Kidney (tissue), 14 donors: ENCODE results near the gene KLC1. TPM values are rescaled to one million over a fixed set of nuclear protein-coding genes. Genes with fewer than 3 reads are reported as not detected.

Source experiments
- DNase-seq, 5 donors: peaks; one replicate each; pipeline ENCODE4 v3.0.0-alpha.2; 2013 to 2020
- FAIRE-seq: peaks from 2 replicates; lab custom pipeline; 2012; peaks lifted over from hg19 to GRCh38; lab: Jason Lieb, UNC
- H3K27ac ChIP-seq, 2 donors: one replicate each; pipeline ENCODE4 v1.7.0; 2013; ENCODE audit warnings: low read depth in 2 of 2, low read length in 2 of 2, inconsistent platforms in 1 of 2
- H3K27me3 ChIP-seq: one replicate; pipeline ENCODE4 v1.7.1; 2013; ENCODE audit warnings: low read length, inconsistent platforms; ENCODE audit not compliant: control insufficient read depth, insufficient read depth
- H3K36me3 ChIP-seq, 3 donors: one replicate each; pipeline versions ENCODE4 v1.7.0 to v1.7.1; 2013; ENCODE audit warnings: low read length in 3 of 3, control low read depth in 1 of 3, inconsistent platforms in 1 of 3; ENCODE audit not compliant: insufficient read depth in 3 of 3, control insufficient read depth in 2 of 3
- H3K4me1 ChIP-seq, 3 donors: one replicate each; pipeline versions ENCODE4 v1.7.0 to v1.7.1; 2013; ENCODE audit warnings: low read length in 3 of 3, inconsistent platforms in 1 of 3, low read depth in 1 of 3; ENCODE audit not compliant: control insufficient read depth in 2 of 3, insufficient read depth in 2 of 3
- H3K4me3 ChIP-seq, 3 donors: one replicate each; pipeline versions ENCODE4 v1.7.0 to v1.8.1; 2013; ENCODE audit warnings: low read length in 3 of 3, control low read depth in 1 of 3, inconsistent platforms in 1 of 3
- H3K9ac ChIP-seq, 3 donors: one replicate each; pipeline versions ENCODE4 v1.7.0 to v1.7.1; 2013; ENCODE audit warnings: low read length in 3 of 3, control low read depth in 1 of 3, inconsistent platforms in 1 of 3
- H3K9me3 ChIP-seq, 3 donors: one replicate each; pipeline versions ENCODE4 v1.7.0 to v1.7.1; 2013; ENCODE audit warnings: low read length in 3 of 3, control low read depth in 1 of 3, inconsistent platforms in 1 of 3; ENCODE audit not compliant: control insufficient read depth in 2 of 3, insufficient read depth in 1 of 3
- CTCF ChIP-seq: IDR thresholded peaks from 3 replicates; pipeline ENCODE4 v1.5.1; 2012; ENCODE audit warnings: mild to moderate bottlenecking, moderate library complexity, borderline replicate concordance; ENCODE audit not compliant: insufficient read depth; ENCODE audit errors: extremely low read depth
- intact Hi-C: fragments of 100-400 bp; cut with DNase I; formaldehyde crosslinking; loops from one replicate; pipeline ENCODE4 v1.11.1; 2022
- polyA plus RNA-seq: library from polyadenylated mRNA; stranded (reverse); fragments of 350-450 nt; fragmentation: Illumina TruSeq; extraction: RNeasy Lipid Tissue Mini Kit (QIAGEN cat#74804); gene quantifications from one replicate; pipeline ENCODE4 v1.2.3, GENCODE V29; 2014; ENCODE audit warnings: low read depth, low replicate concordance; ENCODE audit not compliant: insufficient read depth
- total RNA-seq: library from RNA; stranded (reverse); fragmentation: NEBNext Ultra II Directional; extraction: Animal tissue kit (Norgen Biotek cat#: 25700); gene quantifications from one replicate; pipeline ENCODE4 v1.2.1, GENCODE V29; 2021
- donor health status: control.
- donor health status: control.
- donor health status: control.
- donor health status: control.
- donor health status: control.
- donor health status: DM: yes; HTN: yes; CAD: no.
- donor health status: Normal renal cell carcinoma (clear cell type).

Gene KLC1
- total and polyA plus RNA-seq, 2 donors from 2014 or later, result 49.8 to 152 TPM

DNA sequence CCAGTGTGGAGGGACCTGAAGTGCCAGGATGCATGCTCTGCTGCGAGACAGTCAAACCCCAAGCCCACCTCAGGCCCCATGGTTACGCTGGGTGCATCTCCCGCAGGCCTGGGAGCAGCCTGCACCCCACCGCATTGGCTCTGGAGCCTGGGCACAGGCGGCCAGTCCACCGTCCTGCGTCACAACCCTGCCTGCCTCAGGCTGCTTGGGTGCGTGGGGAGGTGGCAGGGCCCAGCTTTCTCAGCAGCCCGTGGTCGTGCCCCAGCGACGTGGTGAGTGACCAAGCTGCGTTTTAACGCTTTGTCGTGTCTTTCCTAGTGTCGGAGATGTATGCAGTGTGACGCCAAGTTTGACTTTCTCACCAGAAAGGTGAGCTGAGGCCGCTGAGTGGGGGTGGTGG, 97.5 kb downstream of the KLC1 start:
- FAIRE-seq (no peak), DNase-seq (no peak)
- H3K4me1 ChIP-seq, result peaks cover 0 to 7% (median 0%) of the 10 kb centered on the region in 3 donors
- H3K9ac ChIP-seq, result no peak overlapping the region
- no peak for TF ChIP-seq CTCF
- peaks cover 2 to 22% (median 4%) of the 10 kb centered on the region in 3 donors for H3K36me3 ChIP-seq
- H3K27me3 ChIP-seq, result no peaks in the 10 kb centered on the region
- intact Hi-C loops, result no loop called here
- H3K27ac ChIP-seq, result no peak overlapping the region
- H3K9me3 ChIP-seq, result no peaks in the 10 kb centered on the region
- no peak overlapping the region for H3K4me3 ChIP-seq

DNA sequence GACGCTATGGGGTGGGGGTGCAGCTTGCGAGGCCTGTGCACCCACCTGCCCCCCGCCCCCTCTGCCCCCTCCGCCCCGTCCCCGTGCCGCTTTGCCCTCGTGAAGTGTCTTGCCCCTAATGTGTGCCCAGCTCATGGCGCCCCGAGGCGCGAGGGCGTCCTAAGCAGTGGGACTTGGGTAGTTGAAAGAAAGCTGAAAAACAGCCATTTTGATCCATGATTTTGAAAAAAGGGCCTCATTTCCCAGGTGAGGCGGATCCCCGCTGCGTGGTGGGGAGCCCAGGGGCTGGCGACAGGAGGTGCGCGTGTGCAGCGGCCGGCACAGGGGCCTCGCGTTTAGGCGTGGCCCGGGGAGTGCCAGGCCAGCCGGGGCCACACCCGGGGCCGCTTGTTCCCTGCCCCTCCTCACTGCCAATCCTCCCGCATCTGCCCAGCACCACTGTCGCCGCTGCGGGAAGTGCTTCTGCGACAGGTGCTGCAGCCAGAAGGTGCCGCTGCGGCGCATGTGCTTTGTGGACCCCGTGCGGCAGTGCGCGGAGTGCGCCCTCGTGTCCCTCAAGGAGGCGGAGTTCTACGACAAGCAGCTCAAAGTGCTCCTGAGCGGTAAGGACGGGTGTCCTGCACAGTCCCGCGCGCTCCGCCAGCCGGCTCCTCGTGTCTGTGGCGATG, 98.4 kb downstream of the KLC1 start:
- H3K27ac ChIP-seq, result no peak overlapping the region
- intact Hi-C loops, result no loop called here
- H3K36me3 ChIP-seq, result peaks cover 2 to 22% (median 4%) of the 10 kb centered on the region in 3 donors
- H3K9me3 ChIP-seq, result no peaks in the 10 kb centered on the region
- TF ChIP-seq CTCF, result peak; percentile 7
- H3K9ac ChIP-seq, result no peak overlapping the region
- peak; percentile 71 to 78 (median 74) for DNase-seq
- H3K4me3 ChIP-seq, result no peak overlapping the region
- FAIRE-seq, result no peak
- H3K4me1 ChIP-seq, result peaks cover 0 to 7% (median 0%) of the 10 kb centered on the region in 3 donors
- no peaks in the 10 kb centered on the region for H3K27me3 ChIP-seq

DNA sequence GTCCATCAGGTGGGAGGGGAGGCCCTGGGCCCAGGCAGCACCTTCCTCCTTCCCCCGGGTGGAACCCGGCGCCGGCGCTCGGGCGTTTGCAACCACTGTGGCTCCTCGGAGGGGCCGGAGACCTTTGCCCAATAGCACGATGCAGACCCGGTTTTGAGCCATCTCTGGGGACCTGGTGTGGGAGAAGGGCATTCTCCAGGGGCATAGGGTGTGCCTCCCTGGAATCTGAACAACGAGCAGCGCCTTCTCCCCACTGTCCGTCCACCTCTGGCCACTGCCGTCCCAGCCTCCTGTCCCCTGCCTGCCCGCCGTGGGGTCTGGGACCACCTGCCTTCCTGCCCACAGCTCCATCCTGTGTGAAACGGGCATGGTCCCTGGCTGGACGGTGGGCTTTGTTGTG, 99.1 kb downstream of the KLC1 start:
- peaks cover 2 to 29% (median 4%) of the 10 kb centered on the region in 3 donors for H3K36me3 ChIP-seq
- no peak overlapping the region for H3K27ac ChIP-seq
- H3K4me3 ChIP-seq, result no peak overlapping the region
- no peak for TF ChIP-seq CTCF
- no peaks in the 10 kb centered on the region for H3K27me3 ChIP-seq
- H3K9me3 ChIP-seq, result no peaks in the 10 kb centered on the region
- DNase-seq (peak in 1 of 5 donors; percentile 55), FAIRE-seq (no peak)
- intact Hi-C loops, result no loop called here
- H3K4me1 ChIP-seq, result peaks cover 0 to 7% (median 0%) of the 10 kb centered on the region in 3 donors
- no peak overlapping the region for H3K9ac ChIP-seq

- Histone ChIP-seq H3K4me1 (peaks cover 0 to 5% (median 3%) of the 10 kb centered on the region in 3 donors), H3K36me3 (peaks cover 2 to 29% (median 4%) of the 10 kb centered on the region in 3 donors), H3K9me3 (no peaks in the 10 kb centered on the region), H3K27me3 (no peaks in the 10 kb centered on the region), H3K4me3 (no peak overlapping the region), H3K27ac (no peak overlapping the region), H3K9ac (no peak overlapping the region)
- no peak for TF ChIP-seq CTCF
- DNase-seq, result peak in 3 of 5 donors; percentile 20 to 33 (median 29)
- intact Hi-C loops, result no loop called here
- no peak for FAIRE-seq
These were observed 99.7 kb downstream of the KLC1 start for GRCh38 chr14:103728721-103729120.
